NCI-H2196 (cell line): Measurements from ENCODE around the gene ZBTB42.
A peak's percentile ranks its signal among the peaks of the same experiment; 100 is the strongest.

Experiments
- DNase-seq: peaks from one replicate; lab custom pipeline; 2025; ENCODE audit not compliant: unreplicated experiment; lab: John Stamatoyannopoulos, UW

ZBTB42 gene

GRCh38 chr14:104800771-104801519, at the start of gene ZBTB42:
Gene ZBTB42 (plus strand): TSS chr14:104801101. CDS start chr14:104801198, 97 bp downstream.
- DNase-seq, result peak; percentile 62

GRCh38 chr14:104751539-104752422, 49.1 kb upstream of the ZBTB42 start:
- DNase-seq, result no peak

GRCh38 chr14:104752423-104752734, 48.5 kb upstream of the ZBTB42 start:
- DNase-seq, result no peak

- peak; percentile 99 for DNase-seq
Observed at GRCh38 chr14:104752735-104753527, 48.0 kb upstream of the ZBTB42 start, which contains the start of gene SIVA1. Gene SIVA1 (plus strand): TSS chr14:104753147. CDS start chr14:104753202, 55 bp downstream.

GRCh38 chr14:104753528-104754212, 47.2 kb upstream of the ZBTB42 start:
- no peak for DNase-seq

DNA sequence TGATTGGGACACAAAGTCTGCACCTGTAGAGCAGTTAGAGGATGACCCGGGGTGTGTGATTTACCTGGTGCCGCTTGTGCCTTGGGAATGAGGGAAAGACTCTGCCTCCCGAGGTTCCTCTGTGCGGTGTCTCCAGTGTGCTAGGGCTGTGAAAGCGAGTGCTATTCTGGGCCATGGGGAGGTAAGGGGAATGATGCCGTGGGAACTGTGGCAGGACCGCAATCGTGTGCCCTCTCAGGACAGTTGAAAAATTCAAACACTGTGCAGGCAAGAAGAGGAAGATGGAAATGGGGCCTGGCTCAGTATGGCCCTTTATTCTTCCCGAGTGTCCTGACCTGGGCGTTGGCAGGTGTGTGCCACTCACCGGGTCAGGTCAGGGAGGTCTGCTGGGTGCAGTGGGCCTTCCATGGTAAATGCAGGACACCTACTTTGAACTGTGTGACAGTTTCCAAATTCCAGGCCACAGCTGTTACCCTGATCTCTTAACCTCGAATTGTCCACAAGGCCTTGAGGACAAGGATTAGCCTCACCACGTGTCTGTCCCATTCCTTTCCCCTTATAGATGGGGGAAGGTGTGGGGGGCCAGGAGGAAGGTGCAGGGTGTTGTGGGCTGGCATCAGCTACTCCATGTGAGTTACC, 46.6 kb upstream of the ZBTB42 start:
- no peak for DNase-seq

DNA sequence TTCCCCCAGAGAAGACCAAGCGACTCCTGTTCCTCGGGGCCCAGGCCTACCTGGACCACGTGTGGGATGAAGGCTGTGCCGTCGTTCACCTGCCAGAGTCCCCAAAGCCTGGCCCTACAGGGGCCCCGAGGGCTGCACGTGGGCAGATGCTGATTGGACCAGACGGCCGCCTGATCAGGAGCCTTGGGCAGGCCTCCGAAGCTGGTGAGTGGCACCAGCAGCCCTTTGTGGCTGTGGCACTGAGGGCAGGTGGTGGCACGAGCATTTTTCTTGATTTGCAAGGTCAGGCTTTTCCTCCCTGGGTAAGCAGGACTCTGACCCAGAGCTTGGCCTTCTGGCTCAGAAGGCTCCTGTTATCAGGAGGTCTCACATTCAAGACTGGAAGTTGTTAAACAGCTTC, 45.3 kb upstream of the ZBTB42 start:
- DNase-seq, result no peak

DNA sequence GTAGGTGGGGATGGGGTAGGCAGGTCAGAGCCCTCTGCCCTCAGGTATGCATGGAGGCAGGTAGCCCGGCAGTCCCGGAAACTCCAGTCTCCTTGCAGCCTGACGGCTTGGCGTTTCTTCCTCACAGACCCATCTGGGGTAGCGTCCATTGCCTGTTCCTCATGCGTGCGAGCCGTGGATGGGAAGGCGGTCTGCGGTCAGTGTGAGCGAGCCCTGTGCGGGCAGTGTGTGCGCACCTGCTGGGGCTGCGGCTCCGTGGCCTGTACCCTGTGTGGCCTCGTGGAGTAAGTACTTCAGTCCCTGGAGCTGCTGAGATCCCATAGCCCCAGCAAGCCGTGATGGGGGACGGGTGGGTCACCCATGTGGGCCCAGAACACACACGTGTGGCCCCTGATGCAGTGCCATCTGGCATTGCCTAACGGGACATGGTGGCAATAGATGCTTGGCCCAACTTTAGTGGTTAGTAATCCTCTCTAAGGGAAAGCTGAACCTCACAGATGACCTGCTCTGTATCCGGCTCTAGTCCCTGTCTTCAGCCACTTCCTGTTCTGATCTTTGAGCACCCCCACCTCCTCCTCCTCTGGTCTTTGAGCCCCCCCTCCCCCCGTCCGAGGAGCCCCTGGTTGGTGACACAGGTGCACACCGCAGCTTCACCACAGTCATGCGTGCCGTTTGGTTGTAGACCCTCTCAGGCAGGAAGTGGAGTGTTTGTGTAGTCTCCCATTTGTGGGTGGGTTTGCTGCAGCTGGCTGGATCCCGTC, 44.2 kb upstream of the ZBTB42 start:
- no peak for DNase-seq

DNA sequence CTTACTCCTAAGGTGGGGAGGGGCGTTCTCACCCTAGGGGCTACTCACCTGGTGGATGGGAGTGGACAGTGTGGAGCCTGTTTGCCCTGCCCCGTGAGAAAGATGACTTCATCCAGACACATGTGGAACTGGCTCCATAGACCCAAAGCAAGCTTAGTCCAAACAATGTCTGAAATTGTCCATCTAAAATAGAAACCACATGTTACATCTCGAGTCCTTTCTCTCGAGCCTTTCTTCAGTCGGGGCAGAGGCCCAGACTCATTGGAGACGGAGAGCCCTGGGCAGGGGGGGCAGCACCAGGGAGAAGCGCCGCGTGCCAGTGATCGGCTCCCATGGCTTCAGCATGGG, 43.7 kb upstream of the ZBTB42 start:
- no peak for DNase-seq

DNA sequence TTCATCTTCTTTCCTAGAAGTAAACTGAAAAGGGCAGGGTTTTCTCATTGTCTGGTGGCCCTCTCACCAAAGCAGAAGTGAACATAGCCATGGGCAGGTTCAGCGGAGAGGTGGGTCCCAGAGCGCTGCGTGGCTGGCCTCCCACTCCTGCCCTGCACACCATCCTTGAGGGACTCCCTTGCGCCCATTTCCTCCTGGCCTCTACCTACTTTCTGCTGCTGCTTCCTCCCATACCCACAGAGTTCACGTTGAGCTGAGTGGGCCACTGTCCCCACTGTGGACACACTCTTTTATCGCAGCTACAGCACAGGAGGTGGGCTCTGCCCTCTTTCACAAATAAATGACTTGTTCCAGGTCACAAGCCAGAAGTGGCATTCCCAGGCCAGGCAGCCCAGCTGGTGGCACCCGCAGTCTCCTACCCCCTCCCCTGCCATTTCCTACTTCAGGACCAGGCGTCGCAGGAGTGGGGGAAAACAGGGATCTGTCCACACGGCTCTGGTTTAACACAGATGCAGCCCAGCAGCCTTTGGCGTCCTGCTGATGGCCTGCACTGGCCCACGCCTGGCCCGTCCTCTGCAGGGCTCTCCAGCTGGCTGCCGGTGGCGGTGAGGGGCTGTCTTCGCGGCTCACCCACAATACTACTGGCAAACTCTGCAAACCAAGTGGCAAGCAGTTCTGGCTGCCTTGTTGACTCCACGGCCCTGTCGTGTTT, 43.1 kb upstream of the ZBTB42 start:
- no peak for DNase-seq

- DNase-seq, result no peak
Observed at GRCh38 chr14:104758981-104759969, 41.6 kb upstream of the ZBTB42 start.

DNA sequence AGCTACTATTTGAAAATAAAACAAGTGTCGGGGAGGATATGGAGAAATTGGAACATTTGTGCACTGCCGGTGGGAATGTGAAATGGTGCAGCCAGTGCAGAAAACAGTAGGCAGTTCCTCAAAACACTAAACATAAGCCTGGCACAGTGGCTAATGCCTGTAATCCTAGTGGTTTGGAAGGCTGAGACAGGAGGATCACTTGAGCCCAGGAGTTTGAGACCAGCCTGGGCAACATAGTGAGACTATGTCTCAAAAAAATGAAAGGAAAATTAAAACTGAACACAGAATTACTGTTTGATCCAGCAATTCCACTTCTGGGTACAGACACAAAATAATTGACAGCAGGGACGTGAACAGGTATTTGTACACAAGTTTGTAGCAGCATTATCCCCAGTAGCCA, 35.4 kb upstream of the ZBTB42 start:
- no peak for DNase-seq

- DNase-seq, result no peak
Observed at GRCh38 chr14:104766256-104766862, 34.5 kb upstream of the ZBTB42 start.

GRCh38 chr14:104766863-104767633, 33.9 kb upstream of the ZBTB42 start:
- DNase-seq, result no peak

DNA sequence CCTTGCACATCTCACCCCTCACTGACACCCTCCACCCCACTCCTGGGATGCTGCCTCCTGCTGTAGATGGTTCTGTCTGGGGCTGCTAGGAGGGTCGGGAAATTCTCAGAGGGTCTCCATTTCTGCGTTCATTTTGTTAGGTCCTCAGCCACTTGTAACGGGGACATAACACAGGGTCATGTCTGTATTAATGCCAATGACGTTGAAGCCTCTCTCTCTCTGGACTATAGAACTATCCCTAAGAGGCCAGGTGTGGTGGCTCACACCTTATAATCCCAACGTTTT, 33.3 kb upstream of the ZBTB42 start:
- DNase-seq, result no peak

DNA sequence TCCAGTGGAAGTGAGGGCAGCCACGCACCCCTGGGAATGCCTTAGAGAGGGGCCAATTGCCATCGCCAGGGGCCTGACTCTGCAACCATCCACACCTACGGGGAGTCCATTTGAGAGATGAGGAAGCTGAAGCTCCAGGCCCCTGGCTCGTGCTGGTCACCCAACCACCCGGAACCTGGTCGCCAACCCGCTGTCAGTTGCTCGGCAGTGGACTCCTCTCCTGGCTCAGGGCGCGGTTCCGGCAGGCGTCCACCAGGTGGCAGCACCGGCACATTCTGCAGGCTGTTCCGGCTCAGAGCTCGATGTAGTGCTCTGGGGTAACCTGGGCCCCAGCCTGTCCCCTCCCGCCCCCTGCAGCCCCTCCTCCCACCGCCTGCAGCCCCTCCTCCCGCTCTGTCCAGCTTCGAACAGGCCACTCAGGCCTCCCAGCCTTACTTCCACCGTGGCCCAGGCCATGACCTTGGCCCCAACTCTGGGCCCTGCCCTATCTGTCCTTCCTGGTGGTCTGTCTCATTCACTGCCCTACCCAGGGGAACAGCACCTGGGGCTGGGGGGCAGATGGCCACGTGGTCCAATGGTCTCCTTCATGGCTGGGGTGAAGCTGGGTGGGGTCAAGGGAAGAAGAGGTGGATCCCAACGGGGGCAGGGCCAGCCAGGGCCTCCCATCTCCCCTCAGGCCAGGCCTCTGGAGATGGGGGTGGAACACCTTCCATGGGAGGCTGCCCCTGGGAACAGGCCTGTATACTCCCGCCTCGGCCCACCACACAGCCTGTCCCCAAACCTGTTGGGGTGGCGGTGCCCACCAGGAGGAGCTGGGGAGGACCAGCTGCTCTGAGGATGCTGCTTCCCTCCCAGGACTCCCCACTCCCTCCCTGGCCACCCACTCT, 32.2 kb upstream of the ZBTB42 start:
- peak; percentile 58 for DNase-seq
